SH-SY5Y (cell line): Measurements from ENCODE around the gene BAIAP2.

Experiments
- GATA2 ChIP-seq: IDR thresholded peaks from 2 replicates; pipeline ENCODE4 v1.6.1; 2011; ENCODE audit warnings: mild to moderate bottlenecking, low read depth, low read length
- GATA3 ChIP-seq: IDR thresholded peaks from 2 replicates; pipeline ENCODE4 v1.6.1; 2011; ENCODE audit warnings: low read depth, mild to moderate bottlenecking, low read length, moderate library complexity

GRCh38 chr17:81043319-81043724 is 8.4 kb downstream of the BAIAP2 start:
- no peak for TF ChIP-seq GATA2
- no peak for TF ChIP-seq GATA3
